HepG2 (cell line): ENCODE results near the gene AGK. TPM values are rescaled to one million over a fixed set of nuclear protein-coding genes. Genes with fewer than 3 reads are reported as not detected.

ENCODE experiments used
- ATAC-seq: fragments of 200-7000 bp; cut with Tn5 transposase; 3 replicates; pipeline ENCODE4 v1.9.1; 2020; ENCODE audit warnings: mild to moderate bottlenecking, moderate library complexity
- BruUV-seq: library from RNA; stranded (reverse); fragments of 400-500 nt; replicated peaks from 2 replicates; lab custom pipeline; 2021; lab: Mats Ljungman, UMichigan
- CTCF ChIA-PET: fragments of 300-600 bp; formaldehyde crosslinking; extraction: SDS; loops from one replicate; lab custom pipeline; 2021; ENCODE audit warnings: low total read pairs, inconsistent platforms, low intra/inter-chr PET ratio; lab: Yijun Ruan, JAX
- POLR2A ChIA-PET: fragments of 350-600 bp; sonication (Branson Sonifier 250); formaldehyde crosslinking; loops from one replicate; lab custom pipeline; 2020; ENCODE audit warnings: antibody characterized with exemption, inconsistent platforms; lab: Yijun Ruan, JAX
- DNase-seq: peaks from one replicate; pipeline ENCODE4 v3.0.0-alpha.2; 2015; ENCODE audit warnings: low spot score
- FAIRE-seq: peaks from 3 replicates; lab custom pipeline; 2011; peaks lifted over from hg19 to GRCh38; lab: Jason Lieb, UNC
- H2AFZ ChIP-seq: one replicate; pipeline ENCODE4 v1.6.1; 2011; ENCODE audit warnings: low read length, inconsistent platforms
- H3K27ac ChIP-seq: fragments of 300-600 bp; 3 replicates; pipeline ENCODE4 v1.8.0; 2011; ENCODE audit warnings: mixed run types, mild to moderate bottlenecking, mixed read lengths, low read length, inconsistent platforms; ENCODE audit not compliant: insufficient read depth; ENCODE audit errors: extremely low read length
- H3K27me3 ChIP-seq, 2 experiments: fragments of 200-600 bp in 1 of 2; 2 replicates in 1 of 2; 3 replicates in 1 of 2; pipeline versions ENCODE4 v1.6.0 to v1.8.0; 2011; ENCODE audit warnings: low read length in 2 of 2, mild to moderate bottlenecking in 2 of 2, moderate library complexity in 2 of 2, inconsistent platforms in 1 of 2; ENCODE audit not compliant: insufficient read depth in 2 of 2, control insufficient read depth in 1 of 2
- H3K36me3 ChIP-seq, 2 experiments: fragments of 200-600 bp in 1 of 2; replicated peaks in 1 of 2; 2 replicates in 1 of 2; 3 replicates in 1 of 2; pipeline versions ENCODE4 v1.5.1 to v1.8.0; 2011; ENCODE audit warnings: low read length in 2 of 2, inconsistent platforms in 1 of 2; ENCODE audit not compliant: insufficient read depth in 2 of 2, control insufficient read depth in 1 of 2
- H3K4me1 ChIP-seq: 2 replicates; pipeline ENCODE4 v1.5.1; 2012; ENCODE audit warnings: low read length, inconsistent platforms; ENCODE audit not compliant: insufficient read depth
- H3K4me2 ChIP-seq: 2 replicates; pipeline ENCODE4 v1.6.0; 2011; ENCODE audit warnings: low read depth, low read length, inconsistent platforms
- H3K4me3 ChIP-seq, 3 experiments: fragments of 200-600 bp in 1 of 3; sonication (generic), shearing (Covaris generic) in 1 of 3; replicated peaks in 1 of 3; 2 replicates each; pipeline ENCODE4 v1.5.1; 2011 to 2016; ENCODE audit warnings: low read length in 3 of 3, inconsistent platforms in 2 of 3, low read depth in 2 of 3, mild to moderate bottlenecking in 2 of 3, control low read depth in 1 of 3, mixed read lengths in 1 of 3; ENCODE audit not compliant: insufficient read depth in 1 of 3
- H3K79me2 ChIP-seq: one replicate; pipeline ENCODE4 v1.6.1; 2011; ENCODE audit warnings: low read length, inconsistent platforms; ENCODE audit not compliant: insufficient read depth
- H3K9ac ChIP-seq: 2 replicates; pipeline ENCODE4 v1.6.0; 2011; ENCODE audit warnings: mild to moderate bottlenecking, low read depth, low read length, inconsistent platforms; ENCODE audit not compliant: insufficient read depth
- H3K9me3 ChIP-seq: 2 replicates; pipeline ENCODE4 v1.5.1; 2012; ENCODE audit warnings: mild to moderate bottlenecking, low read length
- H4K20me1 ChIP-seq: 2 replicates; pipeline ENCODE4 v1.6.0; 2011; ENCODE audit warnings: inconsistent platforms, mild to moderate bottlenecking, low read length, moderate library complexity; ENCODE audit not compliant: insufficient read depth
- AHR ChIP-seq: IDR thresholded peaks from 2 replicates; pipeline ENCODE4 v1.6.1; 2018; ENCODE audit warnings: missing genetic modification reagents, missing compliant biosample characterization
- ARNT ChIP-seq: fragments of 450-650 bp; IDR thresholded peaks from 2 replicates; pipeline ENCODE4 v1.6.1; 2017
- NFKB2 ChIP-seq: sonication (generic); formaldehyde crosslinking; IDR thresholded peaks from 2 replicates; pipeline ENCODE4 v1.4.0; 2020; ENCODE audit warnings: missing genetic modification reagents, borderline replicate concordance
- RAD51 ChIP-seq: fragments of 450-650 bp; IDR thresholded peaks from 2 replicates; pipeline ENCODE4 v1.6.1; 2016; ENCODE audit warnings: borderline replicate concordance
- SETDB1 ChIP-seq: sonication (generic); formaldehyde crosslinking; IDR thresholded peaks from 2 replicates; pipeline ENCODE4 v1.5.1; 2020; ENCODE audit warnings: missing genetic modification reagents, mild to moderate bottlenecking, borderline replicate concordance
- SP1 ChIP-seq, 2 experiments: fragments of 450-650 bp in 1 of 2; sonication (generic) in 1 of 2; formaldehyde crosslinking in 1 of 2; IDR thresholded peaks; 2 replicates each; pipeline versions ENCODE4 v1.4.0 to v1.6.1; 2016 to 2020; ENCODE audit warnings: missing genetic modification reagents in 1 of 2
- TBL1XR1 ChIP-seq: fragments of 150-350 bp; IDR thresholded peaks from 2 replicates; pipeline ENCODE4 v1.6.1; 2014; ENCODE audit warnings: borderline replicate concordance, low read length; ENCODE audit not compliant: partially characterized antibody
- TEAD3 ChIP-seq: optimal IDR thresholded peaks from 2 replicates; pipeline ENCODE3; 2016; ENCODE audit warnings: borderline replicate concordance
- TP53 ChIP-seq: sonication (generic); formaldehyde crosslinking; conservative IDR thresholded peaks from 2 replicates; pipeline ENCODE4 v1.4.0; 2020; ENCODE audit warnings: missing genetic modification reagents
- ZNF143 ChIP-seq: sonication (generic); formaldehyde crosslinking; IDR thresholded peaks from 2 replicates; pipeline ENCODE4 v1.4.0; 2020; ENCODE audit warnings: missing genetic modification reagents
- ZNF547 ChIP-seq: sonication (generic); formaldehyde crosslinking; IDR thresholded peaks from 2 replicates; pipeline ENCODE4 v1.5.1; 2020; ENCODE audit warnings: mild to moderate bottlenecking, missing genetic modification reagents
- ZNF562 ChIP-seq: sonication (generic); formaldehyde crosslinking; IDR thresholded peaks from 2 replicates; pipeline ENCODE4 v1.8.0; 2022; ENCODE audit warnings: missing genetic modification reagents, borderline replicate concordance
- ZNF577 ChIP-seq: sonication (generic); formaldehyde crosslinking; IDR thresholded peaks from 2 replicates; pipeline ENCODE4 v1.4.0; 2020; ENCODE audit warnings: mild to moderate bottlenecking, low read depth, missing genetic modification reagents, borderline replicate concordance
- ZNF7 ChIP-seq: IDR thresholded peaks from 2 replicates; pipeline ENCODE4 v1.6.1; 2016; ENCODE audit warnings: missing biosample characterization, missing genetic modification reagents
- ZNF740 ChIP-seq: sonication (generic); formaldehyde crosslinking; IDR thresholded peaks from 2 replicates; pipeline ENCODE4 v1.4.0; 2020; ENCODE audit warnings: missing genetic modification reagents
- WGBS: methylation state at CpG from one replicate; pipeline ENCODE4 v1.1.6; 2017; ENCODE audit warnings: low lambda C conversion rate; 5-methylcytosine and 5-hydroxymethylcytosine counted together
- in situ Hi-C: cut with HindIII; loops from 2 replicates; pipeline ENCODE4 v1.10.0; 2017; ENCODE audit warnings: low pct_unique_long_range_greater_than_20kb; ENCODE audit not compliant: extremely low pct_ligation_motif_present
- intact Hi-C: fragments of 100-400 bp; cut with micrococcal nuclease; formaldehyde crosslinking; loops from one replicate; pipeline ENCODE4 v1.10.0; 2022; ENCODE audit not compliant: unreplicated experiment
- polyA plus RNA-seq, 8 experiments: library from polyadenylated mRNA; depleted of rRNA in 3 of 8; stranded (reverse) in 7 of 8; unstranded in 1 of 8; fragments of >200 nt; fragmentation: Illumina TruSeq in 4 of 8; extraction: Trizol in 4 of 8; gene quantifications; 2 replicates each; pipeline versions ENCODE4 v1.2.1 to v1.2.3, GENCODE V29; 2011 to 2016; ENCODE audit warnings: low read depth in 4 of 8, missing spikeins in 1 of 8, mixed read lengths in 1 of 8; ENCODE audit not compliant: insufficient read depth in 1 of 8
- total RNA-seq, 5 experiments: library from RNA; depleted of rRNA; stranded (reverse); fragments of >200 nt; fragmentation: Illumina TruSeq; extraction: Trizol; gene quantifications; 2 replicates each; pipeline ENCODE4 v1.2.3, GENCODE V29; 2016; ENCODE audit warnings: low read depth in 1 of 5
- TF ChIP-seq, protein P1 (sequence below): sonication (generic); formaldehyde crosslinking; IDR thresholded peaks from 2 replicates; pipeline ENCODE4 v1.5.0; 2020; ENCODE audit warnings: mild to moderate bottlenecking, missing genetic modification reagents, borderline replicate concordance

Gene AGK
- total and polyA plus RNA-seq, 2 of the 13 experiments (the other 11 are each of a cell fraction or from before 2014, with no cell fraction given) = 23.7 to 30.1 TPM

GRCh38 chr7:141544831-141545230, 6.4 kb upstream of the AGK start (continued):
- TF ChIP-seq, protein P1, sequence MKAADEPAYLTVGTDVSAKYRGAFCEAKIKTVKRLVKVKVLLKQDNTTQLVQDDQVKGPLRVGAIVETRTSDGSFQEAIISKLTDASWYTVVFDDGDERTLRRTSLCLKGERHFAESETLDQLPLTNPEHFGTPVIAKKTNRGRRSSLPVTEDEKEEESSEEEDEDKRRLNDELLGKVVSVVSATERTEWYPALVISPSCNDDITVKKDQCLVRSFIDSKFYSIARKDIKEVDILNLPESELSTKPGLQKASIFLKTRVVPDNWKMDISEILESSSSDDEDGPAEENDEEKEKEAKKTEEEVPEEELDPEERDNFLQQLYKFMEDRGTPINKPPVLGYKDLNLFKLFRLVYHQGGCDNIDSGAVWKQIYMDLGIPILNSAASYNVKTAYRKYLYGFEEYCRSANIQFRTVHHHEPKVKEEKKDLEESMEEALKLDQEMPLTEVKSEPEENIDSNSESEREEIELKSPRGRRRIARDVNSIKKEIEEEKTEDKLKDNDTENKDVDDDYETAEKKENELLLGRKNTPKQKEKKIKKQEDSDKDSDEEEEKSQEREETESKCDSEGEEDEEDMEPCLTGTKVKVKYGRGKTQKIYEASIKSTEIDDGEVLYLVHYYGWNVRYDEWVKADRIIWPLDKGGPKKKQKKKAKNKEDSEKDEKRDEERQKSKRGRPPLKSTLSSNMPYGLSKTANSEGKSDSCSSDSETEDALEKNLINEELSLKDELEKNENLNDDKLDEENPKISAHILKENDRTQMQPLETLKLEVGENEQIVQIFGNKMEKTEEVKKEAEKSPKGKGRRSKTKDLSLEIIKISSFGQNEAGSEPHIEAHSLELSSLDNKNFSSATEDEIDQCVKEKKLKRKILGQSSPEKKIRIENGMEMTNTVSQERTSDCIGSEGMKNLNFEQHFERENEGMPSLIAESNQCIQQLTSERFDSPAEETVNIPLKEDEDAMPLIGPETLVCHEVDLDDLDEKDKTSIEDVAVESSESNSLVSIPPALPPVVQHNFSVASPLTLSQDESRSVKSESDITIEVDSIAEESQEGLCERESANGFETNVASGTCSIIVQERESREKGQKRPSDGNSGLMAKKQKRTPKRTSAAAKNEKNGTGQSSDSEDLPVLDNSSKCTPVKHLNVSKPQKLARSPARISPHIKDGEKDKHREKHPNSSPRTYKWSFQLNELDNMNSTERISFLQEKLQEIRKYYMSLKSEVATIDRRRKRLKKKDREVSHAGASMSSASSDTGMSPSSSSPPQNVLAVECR (CRISPR knock-in tag) = no peak
- TF ChIP-seq ZNF143 = no peak
- TF ChIP-seq SP1 (IDR thresholded peaks at IDR 0.05) = no peak
- no peak for TF ChIP-seq SP1 (CRISPR knock-in tag; IDR thresholded peaks at IDR 0.05)
- TF ChIP-seq ZNF740 = no peak
- no peak for TF ChIP-seq AHR (CRISPR knock-in tag)
- no peak for TF ChIP-seq ZNF577
- no peak for TF ChIP-seq ARNT
- no peak for TF ChIP-seq ZNF7 (CRISPR knock-in tag)
- TF ChIP-seq ZNF547 = no peak
- no peak for TF ChIP-seq TBL1XR1

GRCh38 chr7:141549582-141549981, 1.6 kb upstream of the AGK start:
- intact Hi-C loops = no loop called here
- no peak overlapping the region for H3K4me3 ChIP-seq
- H3K9me3 ChIP-seq = no peaks in the 10 kb centered on the region
- 80% methylated on average over 2 of the region's 2 CpGs for WGBS
- H3K79me2 ChIP-seq = peaks cover 5% of the 10 kb centered on the region
- DNase-seq (no peak), ATAC-seq (no peak), FAIRE-seq (no peak)
- POLR2A ChIA-PET = no interaction called here
- no peak for TF ChIP-seq TEAD3 (CRISPR knock-in tag)
- TF ChIP-seq ZNF562 (CRISPR knock-in tag) = no peak
- TF ChIP-seq NFKB2 (CRISPR knock-in tag) = no peak
- no peak for TF ChIP-seq RAD51
- no peak for TF ChIP-seq SETDB1 (CRISPR knock-in tag)
- no peak for TF ChIP-seq TP53 (CRISPR knock-in tag)
- H3K4me2 ChIP-seq = no peak overlapping the region
- in situ Hi-C loops = loop anchor here (10.0 to 25.0 kb wide), 2 partner anchors 295 to 487 kb away; partner anchors contain the start of gene TMEM178B
- no peaks in the 10 kb centered on the region for H4K20me1 ChIP-seq
- H3K36me3 ChIP-seq = no peaks in the 10 kb centered on the region
- no peak overlapping the region for H2AFZ ChIP-seq
- no peak overlapping the region for H3K9ac ChIP-seq
- BruUV-seq = no TSS peak
- CTCF ChIA-PET = no interaction called here
- no peaks in the 10 kb centered on the region; a peak in 1 of 5 replicates for H3K27me3 ChIP-seq
- no peak overlapping the region for H3K27ac ChIP-seq
- H3K4me1 ChIP-seq = peaks cover 17% of the 10 kb centered on the region
